ENCODE data around the gene CDYL. TPM values are rescaled to one million over a fixed set of nuclear protein-coding genes. Genes with fewer than 3 reads are reported as not detected.

CDYL gene
- total RNA-seq, 1 donor from 2014 or later = 20.8 TPM

- no peak for DNase-seq (ENCODE audit: low read depth in 2 of 2)
These were observed 185.3 kb downstream of the CDYL start for GRCh38 chr6:4961322-4962168.

DNA sequence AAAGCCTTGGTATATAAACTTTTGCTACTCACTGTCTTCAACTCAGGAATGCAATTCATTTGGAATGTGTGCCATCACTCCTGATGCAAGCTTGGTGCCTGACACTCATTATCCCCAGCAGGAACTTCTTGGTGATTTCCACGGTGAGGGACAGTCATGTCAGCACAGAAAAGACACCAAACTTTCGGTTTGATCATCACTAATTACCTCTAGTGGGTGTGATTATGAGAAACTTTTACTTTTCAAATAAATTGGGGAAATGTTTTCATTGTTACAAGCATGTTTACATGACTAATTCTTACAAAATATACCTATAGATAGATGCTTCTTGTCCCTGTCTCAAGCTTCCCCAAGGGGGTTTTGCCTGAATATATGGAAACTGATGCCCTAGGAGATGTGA is 186.7 kb downstream of the CDYL start:
- DNase-seq (ENCODE audit: low read depth in 2 of 2) = no peak

DNA sequence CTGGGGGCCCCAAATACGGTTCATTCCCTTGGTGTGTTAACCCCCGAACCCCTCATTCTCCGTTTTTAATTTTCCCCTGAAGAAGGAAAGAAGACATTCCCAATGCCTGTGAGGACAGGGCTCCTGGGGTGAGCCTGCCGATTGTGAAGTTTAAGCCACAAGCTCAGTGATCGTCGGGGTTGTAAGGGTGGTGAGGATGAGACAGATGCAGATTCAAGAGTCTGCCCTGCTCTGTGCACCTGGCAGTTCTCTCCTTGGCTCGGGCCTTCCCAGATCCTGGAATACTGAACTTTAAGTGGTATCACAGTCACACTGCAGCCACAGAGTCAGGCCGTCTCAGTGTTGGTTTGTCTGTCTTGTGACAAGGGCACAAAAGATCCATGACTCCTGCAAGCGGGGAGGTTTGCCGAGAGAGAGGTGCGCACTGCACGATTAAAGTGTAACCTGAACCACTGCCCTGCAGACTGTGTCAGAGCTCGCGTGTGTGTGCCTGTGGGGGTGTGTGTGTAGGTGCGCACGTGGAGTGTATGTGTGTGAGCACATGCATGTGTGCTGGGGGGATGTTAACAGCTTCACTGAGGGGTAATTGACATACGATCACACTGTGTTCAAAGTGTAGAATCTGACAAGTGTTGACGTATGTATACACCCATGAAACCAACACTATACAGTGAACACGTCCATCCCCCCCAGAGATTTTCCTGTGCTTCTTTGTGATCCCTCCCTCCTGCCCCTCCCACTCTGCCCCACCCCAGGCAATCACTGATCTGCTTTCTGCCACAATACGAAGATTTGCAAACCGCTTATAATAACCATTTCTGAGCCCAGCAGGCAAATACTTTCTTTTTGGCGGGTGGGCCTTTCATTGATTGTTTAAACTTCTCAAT is 188.7 kb downstream of the CDYL start:
- no peak for DNase-seq (ENCODE audit: low read depth in 2 of 2)

GRCh38 chr6:4965562-4966389 is 189.6 kb downstream of the CDYL start:
- no peak for DNase-seq (ENCODE audit: low read depth in 2 of 2)

DNA sequence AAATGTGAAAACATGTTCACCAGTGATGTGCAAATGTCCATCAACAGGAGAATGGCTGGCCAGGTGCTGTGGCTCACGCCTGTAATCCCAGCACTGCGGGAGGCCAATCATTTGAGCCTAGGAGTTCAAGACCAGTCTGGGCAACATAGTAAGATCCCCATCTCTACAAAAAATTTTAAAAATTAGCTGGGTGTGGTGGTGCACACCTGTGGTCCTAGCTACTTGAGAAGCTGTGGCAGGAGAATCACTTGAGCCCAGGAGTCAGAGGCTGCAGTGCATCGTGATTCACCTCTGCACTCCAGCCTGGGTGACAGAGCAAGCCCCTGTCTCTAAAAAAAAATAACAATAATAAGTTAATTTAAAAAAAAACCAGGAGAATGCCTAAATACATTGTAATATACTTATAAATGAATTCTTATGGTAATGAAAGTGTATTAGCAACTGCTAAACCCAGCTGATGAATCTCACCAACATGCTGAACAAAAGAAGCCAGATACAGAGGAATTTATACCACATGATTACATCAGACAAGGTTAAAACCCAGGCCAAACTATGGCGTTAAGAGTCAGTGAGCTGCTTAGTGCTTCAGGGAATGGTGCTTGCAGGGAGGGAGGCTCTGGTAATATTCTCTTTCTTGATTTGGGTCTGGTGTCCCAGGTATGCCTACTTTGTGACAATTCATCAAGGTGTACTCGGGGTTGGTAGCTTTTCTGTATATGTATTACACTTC is 191.3 kb downstream of the CDYL start:
- DNase-seq (ENCODE audit: low read depth in 2 of 2) = no peak

DNA sequence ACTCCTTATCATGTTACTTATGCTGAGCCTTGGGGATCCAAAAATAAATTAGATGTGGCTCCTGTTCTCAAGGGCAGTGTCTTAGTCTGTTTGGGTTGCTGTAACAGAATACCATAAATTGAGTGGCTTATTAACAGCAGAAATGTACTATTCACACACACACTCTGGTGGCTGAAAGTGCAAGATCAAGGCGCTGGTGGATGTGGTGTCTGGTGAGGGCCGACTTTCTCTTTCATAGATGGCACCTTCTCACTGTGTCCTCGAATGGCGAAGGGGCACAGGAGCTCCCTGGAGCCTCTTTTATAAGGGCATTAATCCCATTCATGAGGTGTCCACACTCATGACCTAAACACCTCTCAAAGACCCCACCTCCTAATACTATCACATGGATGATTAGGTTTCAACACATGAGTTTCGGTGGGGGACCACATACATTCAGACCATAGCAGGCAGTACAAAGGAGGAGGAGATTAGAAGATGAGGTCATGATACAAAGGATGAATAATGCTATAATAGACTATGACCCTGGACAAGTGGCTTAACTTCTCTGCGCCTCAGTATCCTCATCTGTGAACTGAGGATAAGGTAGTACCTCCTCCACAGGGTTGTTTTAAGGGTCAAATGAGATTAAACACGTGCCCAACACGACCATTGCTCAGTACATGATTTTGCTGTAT is 193.5 kb downstream of the CDYL start:
- DNase-seq (ENCODE audit: low read depth in 2 of 2) = no peak

GRCh38 chr6:4970739-4971395 is 194.7 kb downstream of the CDYL start:
- no peak for DNase-seq (ENCODE audit: low read depth in 2 of 2)

GRCh38 chr6:4971851-4972250 is 195.6 kb downstream of the CDYL start:
- no peak for DNase-seq (ENCODE audit: low read depth in 2 of 2)

DNA sequence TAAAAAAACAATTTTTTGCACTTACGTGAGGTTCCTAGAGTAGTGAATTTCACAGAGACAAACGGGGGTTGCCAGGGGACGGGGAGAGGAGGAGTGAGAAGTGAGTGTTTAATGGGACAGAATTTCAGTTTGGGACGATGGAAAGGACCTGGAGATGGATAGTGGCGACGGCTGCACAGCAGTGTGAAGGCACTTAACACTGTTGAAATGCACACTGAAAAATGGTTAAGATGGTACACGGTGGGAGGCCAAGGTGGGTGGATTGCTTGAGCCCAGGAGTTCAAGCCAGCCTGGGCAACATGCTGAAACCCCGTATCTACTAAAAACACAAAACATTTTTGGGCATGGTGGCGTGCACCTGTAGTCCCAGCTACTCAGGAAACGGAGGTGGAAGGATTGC is 196.2 kb downstream of the CDYL start:
- no peak for DNase-seq (ENCODE audit: low read depth in 2 of 2)

- no peak for DNase-seq (ENCODE audit: low read depth in 2 of 2)
These were observed 197.2 kb downstream of the CDYL start for GRCh38 chr6:4973415-4973814.

DNA sequence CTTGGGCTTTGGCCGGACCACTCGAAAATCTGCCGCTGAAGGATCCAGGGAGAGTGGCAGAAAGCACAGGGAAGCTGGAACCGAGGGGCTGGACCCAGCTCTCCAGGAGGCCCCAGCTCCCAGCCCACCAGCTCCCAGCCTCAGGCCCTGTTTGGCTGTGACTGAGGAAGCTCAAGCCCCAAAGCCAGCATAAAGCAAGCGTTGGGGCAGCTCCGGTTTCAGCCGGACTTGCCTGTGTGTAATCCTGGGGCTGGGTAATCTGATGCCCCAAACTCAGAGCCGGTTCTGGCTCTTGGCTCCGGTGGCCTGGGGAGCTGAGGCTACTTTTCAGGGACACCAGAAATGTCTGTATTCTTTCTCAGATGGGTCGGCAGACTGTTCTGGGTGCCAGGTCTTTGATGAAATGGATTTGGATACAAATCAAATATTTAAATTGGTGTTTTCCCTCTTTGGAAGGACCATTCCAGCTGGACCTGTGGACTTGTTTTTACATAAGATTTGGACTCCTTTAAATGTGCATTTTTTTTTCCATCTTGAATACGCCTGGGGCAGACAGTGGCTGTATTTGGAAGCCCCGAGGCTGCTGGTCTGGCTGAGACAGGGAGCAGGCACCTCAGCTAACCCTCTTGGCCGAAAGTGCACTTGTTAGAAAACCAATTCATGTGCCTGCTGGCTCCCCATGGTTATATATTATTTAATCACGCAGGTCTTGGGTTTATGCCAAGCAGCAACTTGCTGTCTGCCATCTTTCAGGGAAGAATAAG is 198.0 kb downstream of the CDYL start:
- DNase-seq (ENCODE audit: low read depth in 2 of 2) = no peak

- no peak for DNase-seq (ENCODE audit: low read depth in 2 of 2)
These were observed 198.8 kb downstream of the CDYL start for GRCh38 chr6:4974962-4975361.

DNA sequence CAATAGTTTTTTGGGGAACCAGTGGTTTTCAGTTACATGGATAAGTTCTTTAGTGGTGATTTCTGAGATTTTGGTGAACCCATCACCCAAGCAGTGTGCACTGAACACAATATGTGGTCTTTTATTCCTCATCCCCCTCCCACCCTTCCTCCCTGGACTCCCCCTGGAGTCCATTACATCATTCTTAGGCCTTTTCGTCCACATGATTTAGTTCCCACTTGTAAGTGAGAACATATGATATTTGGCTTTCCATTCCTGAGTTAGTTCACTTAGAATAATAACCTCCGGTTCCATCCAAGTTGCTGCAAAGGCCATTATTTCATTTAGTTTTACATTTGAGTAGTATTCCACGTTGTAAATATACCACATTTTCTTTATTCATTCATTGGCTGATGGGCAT is 199.3 kb downstream of the CDYL start:
- no peak for DNase-seq (ENCODE audit: low read depth in 2 of 2)

DNA sequence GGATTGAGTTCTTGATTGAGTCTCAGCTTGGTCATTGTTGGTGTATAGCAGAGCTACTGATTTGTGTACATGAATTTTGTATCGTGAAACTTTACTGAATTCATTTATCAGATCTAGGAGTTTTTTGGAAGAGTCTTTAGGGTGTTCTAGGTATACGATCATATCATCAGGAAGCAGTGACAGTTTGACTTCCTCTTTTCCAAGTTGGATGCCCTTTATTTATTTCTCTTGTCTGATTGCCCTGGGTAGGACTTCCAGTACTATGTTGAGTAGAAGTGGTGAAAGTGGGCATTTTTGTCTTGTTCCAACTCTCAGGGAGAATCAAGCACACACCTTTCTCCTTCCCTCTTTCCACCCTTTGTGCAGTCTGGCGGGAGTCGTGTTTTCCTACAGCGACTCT is 201.3 kb downstream of the CDYL start:
- DNase-seq (ENCODE audit: low read depth in 2 of 2) = no peak

DNA sequence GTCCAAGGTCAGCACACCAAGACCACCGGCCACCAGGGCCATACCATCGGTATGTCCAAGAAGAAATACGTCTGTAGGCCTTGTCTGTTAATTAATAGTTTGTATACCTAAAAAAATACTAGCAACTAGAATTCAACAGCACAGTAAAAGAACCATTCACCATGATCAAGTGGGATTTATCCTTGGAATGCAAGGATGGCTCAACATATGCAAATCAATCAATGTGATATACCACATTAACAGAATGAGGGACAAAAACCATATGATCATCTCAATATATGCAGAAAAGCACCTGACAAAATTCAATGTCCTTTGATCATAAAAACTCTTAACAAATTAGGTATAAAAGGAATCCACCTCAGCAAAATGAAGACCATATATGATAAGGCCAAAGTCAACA is 203.2 kb downstream of the CDYL start:
- DNase-seq (ENCODE audit: low read depth in 2 of 2) = no peak

GRCh38 chr6:4981761-4982160 is 205.6 kb downstream of the CDYL start:
- no peak for DNase-seq (ENCODE audit: low read depth in 2 of 2)

- DNase-seq (ENCODE audit: low read depth in 2 of 2) = no peak
These were observed 207.1 kb downstream of the CDYL start for GRCh38 chr6:4983322-4983721.

GRCh38 chr6:4986999-4987398 is 210.8 kb downstream of the CDYL start:
- no peak for DNase-seq (ENCODE audit: low read depth in 2 of 2)

DNA sequence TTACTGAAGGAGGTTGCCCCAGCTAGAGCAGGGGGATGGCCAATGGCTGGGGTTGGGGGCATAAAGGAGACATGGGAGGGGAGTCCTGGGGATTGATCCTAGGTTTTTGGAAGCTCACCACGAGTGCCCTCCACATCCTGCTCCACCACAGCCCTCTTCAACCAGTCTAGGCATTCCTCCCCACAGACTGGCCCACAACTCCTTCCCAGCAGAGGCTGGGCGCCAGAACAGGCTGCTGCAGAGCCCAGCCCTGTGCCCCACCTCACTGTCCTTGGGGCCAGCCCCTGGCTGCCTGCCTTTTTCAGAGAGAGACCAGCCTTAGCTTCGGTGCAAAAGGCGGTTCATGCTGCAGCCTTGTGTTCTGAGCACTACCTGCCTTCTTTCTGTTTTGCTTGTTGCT is 211.2 kb downstream of the CDYL start:
- DNase-seq (ENCODE audit: low read depth in 2 of 2) = no peak
